ENCODE measurements around the gene GOSR2. TPM values are rescaled to one million over a fixed set of nuclear protein-coding genes. Genes with fewer than 3 reads are reported as not detected.
A peak's percentile ranks its signal among the peaks of the same experiment; 100 is the strongest.
"Not testable (repeated sequence)": the region's sequence is repeated elsewhere in the genome, so short reads cannot be mapped to it uniquely, and the experiment has no call there.

GOSR2 gene
- total RNA-seq, 1 donor from 2014 or later: 55.2 TPM

DNA sequence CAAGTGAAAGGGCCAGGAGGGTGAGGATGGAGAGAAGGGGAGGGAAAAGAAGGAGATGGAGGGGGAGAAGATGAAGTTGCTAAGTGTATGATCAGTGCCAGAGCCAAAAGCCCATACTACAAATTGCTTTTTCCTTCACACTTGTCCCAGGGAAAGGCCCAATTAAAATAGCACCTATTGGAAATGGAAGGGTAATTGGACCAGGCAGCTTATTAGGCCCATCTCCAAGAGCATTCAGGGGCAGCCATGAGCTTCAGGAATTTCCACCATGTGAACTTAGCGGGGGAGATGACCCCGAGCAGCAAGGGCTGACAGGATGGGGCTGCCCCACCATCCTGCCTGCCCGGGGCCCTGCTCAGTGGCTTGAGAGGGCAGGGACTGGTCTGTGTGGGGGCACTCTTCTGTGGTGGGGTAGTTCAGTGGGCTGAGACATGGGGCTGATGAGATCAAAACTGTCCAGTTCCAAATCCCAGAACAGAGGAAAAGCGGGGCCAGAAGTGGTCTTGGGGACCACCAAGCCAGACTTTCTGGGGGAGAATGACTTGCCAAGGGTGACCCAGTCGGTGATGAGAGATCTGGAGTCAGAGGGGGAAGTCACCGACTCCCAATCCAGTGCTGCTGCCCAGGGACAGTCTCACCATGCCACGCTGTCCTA, 27.5 kb downstream of the GOSR2 start:
- Histone ChIP-seq H3K4me3 (no peak overlapping the region), H3K9me3 (no peaks in the 10 kb centered on the region), H3K27me3 (ENCODE audit: low read depth) (no peaks in the 10 kb centered on the region), H3K36me3 (peaks cover 7% of the 10 kb centered on the region), H3K27ac (no peak overlapping the region), H3K4me1 (no peaks in the 10 kb centered on the region)
- TF ChIP-seq, protein P1, sequence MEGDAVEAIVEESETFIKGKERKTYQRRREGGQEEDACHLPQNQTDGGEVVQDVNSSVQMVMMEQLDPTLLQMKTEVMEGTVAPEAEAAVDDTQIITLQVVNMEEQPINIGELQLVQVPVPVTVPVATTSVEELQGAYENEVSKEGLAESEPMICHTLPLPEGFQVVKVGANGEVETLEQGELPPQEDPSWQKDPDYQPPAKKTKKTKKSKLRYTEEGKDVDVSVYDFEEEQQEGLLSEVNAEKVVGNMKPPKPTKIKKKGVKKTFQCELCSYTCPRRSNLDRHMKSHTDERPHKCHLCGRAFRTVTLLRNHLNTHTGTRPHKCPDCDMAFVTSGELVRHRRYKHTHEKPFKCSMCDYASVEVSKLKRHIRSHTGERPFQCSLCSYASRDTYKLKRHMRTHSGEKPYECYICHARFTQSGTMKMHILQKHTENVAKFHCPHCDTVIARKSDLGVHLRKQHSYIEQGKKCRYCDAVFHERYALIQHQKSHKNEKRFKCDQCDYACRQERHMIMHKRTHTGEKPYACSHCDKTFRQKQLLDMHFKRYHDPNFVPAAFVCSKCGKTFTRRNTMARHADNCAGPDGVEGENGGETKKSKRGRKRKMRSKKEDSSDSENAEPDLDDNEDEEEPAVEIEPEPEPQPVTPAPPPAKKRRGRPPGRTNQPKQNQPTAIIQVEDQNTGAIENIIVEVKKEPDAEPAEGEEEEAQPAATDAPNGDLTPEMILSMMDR (IDR thresholded peaks at IDR 0.05): no peak
- no peak for ATAC-seq
- DNase-seq: no peak
- intact Hi-C loops (cut with DNase I): no loop called here

DNA sequence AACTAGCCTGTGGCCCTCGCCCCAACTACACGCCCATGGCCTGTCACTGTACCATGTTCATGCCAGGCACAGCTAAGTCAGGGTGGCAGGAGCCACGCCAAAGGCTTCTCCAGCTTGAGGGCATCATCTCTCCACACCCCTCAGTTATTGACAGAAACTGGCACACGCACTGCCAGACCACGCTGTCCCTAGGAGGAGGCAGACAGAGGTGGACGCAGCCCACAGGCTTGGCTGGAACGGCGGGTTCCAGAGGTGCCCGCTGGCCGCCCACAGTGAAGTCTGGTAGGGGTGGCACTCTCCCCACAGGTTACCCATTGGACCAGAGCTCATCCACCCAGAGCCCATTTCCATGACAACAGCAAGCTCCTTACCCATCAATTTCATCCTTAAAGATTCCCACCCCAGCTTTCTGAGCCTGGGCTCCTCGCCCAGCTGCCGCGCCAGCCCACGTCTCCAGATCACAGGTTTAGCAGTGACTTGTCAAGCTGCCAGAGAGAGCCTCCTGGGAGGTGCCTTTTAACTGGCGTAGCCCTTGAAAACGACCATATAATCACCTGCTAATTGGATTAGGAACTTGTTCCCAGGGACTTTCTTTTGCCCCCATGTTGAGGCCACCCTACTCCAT, 28.1 kb downstream of the GOSR2 start:
- no peaks in the 10 kb centered on the region for H3K4me1 ChIP-seq
- DNase-seq (no peak), ATAC-seq (peak in 1 of 2 donors; percentile 46)
- H3K36me3 ChIP-seq: peaks cover 7% of the 10 kb centered on the region
- no peaks in the 10 kb centered on the region for H3K9me3 ChIP-seq
- H3K27me3 ChIP-seq (ENCODE audit: low read depth): no peaks in the 10 kb centered on the region
- H3K4me3 ChIP-seq: no peak overlapping the region
- no peak overlapping the region for H3K27ac ChIP-seq
- intact Hi-C loops (cut with DNase I): no loop called here
- TF ChIP-seq, protein P1 (IDR thresholded peaks at IDR 0.05): no peak

DNA sequence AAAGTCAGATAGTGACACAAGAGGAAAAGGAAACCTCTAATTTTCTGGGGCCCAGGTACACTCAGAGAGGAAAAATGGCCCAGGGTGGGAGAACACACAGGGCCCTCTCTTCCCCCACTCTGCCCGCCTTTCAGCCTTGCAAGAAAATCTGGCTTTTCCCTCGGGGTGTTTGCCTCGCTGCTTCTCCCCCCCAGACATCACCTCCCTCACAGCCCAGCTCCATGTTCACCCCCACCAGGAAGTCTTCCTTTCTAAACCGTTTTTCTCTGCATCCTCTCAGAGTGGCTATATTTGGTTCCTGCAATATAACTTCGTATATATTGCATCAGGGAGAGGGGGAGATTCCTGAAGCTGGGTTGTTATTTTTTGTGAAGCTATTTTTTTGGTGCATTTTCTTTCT, 28.7 kb downstream of the GOSR2 start:
- no peaks in the 10 kb centered on the region for H3K27me3 ChIP-seq (ENCODE audit: low read depth)
- intact Hi-C loops (cut with DNase I): no loop called here
- DNase-seq: no peak
- no peaks in the 10 kb centered on the region for H3K9me3 ChIP-seq
- ATAC-seq: no peak
- peaks cover 7% of the 10 kb centered on the region for H3K36me3 ChIP-seq
- no peak overlapping the region for H3K27ac ChIP-seq
- H3K4me1 ChIP-seq: no peaks in the 10 kb centered on the region
- H3K4me3 ChIP-seq: no peak overlapping the region
- TF ChIP-seq, protein P1 (IDR thresholded peaks at IDR 0.05): no peak

GRCh38 chr17:46952115-46952514, 29.2 kb downstream of the GOSR2 start:
- H3K4me3 ChIP-seq: no peak overlapping the region

GRCh38 chr17:46953191-46953590, 30.2 kb downstream of the GOSR2 start:
- ATAC-seq; H3K4me3 ChIP-seq; H3K36me3 ChIP-seq; intact Hi-C loops (cut with DNase I); H3K27me3 ChIP-seq (ENCODE audit: low read depth); H3K9me3 ChIP-seq; DNase-seq; H3K4me1 ChIP-seq; H3K27ac ChIP-seq: not testable (repeated sequence)

More at GRCh38 chr17:46952115-46952514, 29.2 kb downstream of the GOSR2 start:
- H3K27ac ChIP-seq: no peak overlapping the region
- ATAC-seq (no peak), DNase-seq (no peak)
- H3K9me3 ChIP-seq: no peaks in the 10 kb centered on the region
- intact Hi-C loops (cut with DNase I): no loop called here
- no peaks in the 10 kb centered on the region for H3K4me1 ChIP-seq
- TF ChIP-seq, protein P1 (IDR thresholded peaks at IDR 0.05): no peak
- peaks cover 7% of the 10 kb centered on the region for H3K36me3 ChIP-seq
- no peaks in the 10 kb centered on the region for H3K27me3 ChIP-seq (ENCODE audit: low read depth)

DNA sequence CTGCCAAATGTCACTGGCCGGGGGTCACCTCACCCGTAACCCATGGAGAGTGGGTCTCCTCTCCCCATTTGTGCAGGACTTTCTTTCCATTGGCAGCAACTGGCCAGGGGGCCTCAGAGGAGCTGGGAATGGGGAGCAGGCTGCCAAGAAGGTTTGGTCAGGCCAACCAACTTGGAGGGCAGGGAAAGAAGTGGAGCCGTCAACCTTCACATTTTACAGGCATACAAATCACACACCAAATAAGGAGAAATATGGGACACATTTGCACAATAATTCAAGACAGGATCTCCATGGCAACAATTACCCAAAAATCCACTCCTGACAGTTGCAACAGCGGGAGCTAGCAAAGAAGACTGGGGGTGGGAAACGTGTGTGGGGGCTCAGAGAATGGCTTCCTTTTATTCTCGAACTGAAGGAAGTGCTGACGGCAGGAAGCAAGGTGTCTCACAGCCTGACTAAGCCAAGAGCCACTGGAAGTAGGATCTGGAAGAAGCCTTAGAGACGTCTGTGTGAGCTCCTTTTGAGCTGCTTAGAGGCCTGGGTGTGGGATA, 35.2 kb downstream of the GOSR2 start:
- intact Hi-C loops (cut with DNase I): no loop called here
- ATAC-seq: no peak
- DNase-seq: no peak
- no peaks in the 10 kb centered on the region for H3K36me3 ChIP-seq
- no peak overlapping the region for H3K4me3 ChIP-seq
- H3K9me3 ChIP-seq: no peaks in the 10 kb centered on the region
- TF ChIP-seq, protein P1 (IDR thresholded peaks at IDR 0.05): no peak
- H3K27me3 ChIP-seq (ENCODE audit: low read depth): no peaks in the 10 kb centered on the region
- no peaks in the 10 kb centered on the region for H3K4me1 ChIP-seq
- no peak overlapping the region for H3K27ac ChIP-seq

Measured in lower lobe of right lung (tissue), 2 donors.